Right ventricle myocardium inferior (tissue), 1 donor: Measurements from ENCODE around the gene SLC22A3. TPM values are rescaled to one million over a fixed set of nuclear protein-coding genes. Genes with fewer than 3 reads are reported as not detected.
"Not testable (repeated sequence)": the region's sequence is repeated elsewhere in the genome, so short reads cannot be mapped to it uniquely, and the experiment has no call there.

ENCODE experiments used
- ATAC-seq: fragments of 200-7000 bp; cut with Tn5 transposase; one replicate; pipeline ENCODE4 v1.9.1; 2020; ENCODE audit warnings: mild to moderate bottlenecking, moderate library complexity
- DNase-seq: peaks from one replicate; pipeline ENCODE4 v3.0.0; 2021; ENCODE audit errors: missing footprints
- intact Hi-C: fragments of 100-400 bp; cut with DNase I; formaldehyde crosslinking; loops from one replicate; pipeline ENCODE4 v1.11.0; 2022
- total RNA-seq: library from RNA; stranded (reverse); fragmentation: NEBNext Ultra II Directional; extraction: Animal tissue kit (Norgen Biotek cat#: 25700); gene quantifications from one replicate; pipeline ENCODE4 v1.2.1, GENCODE V29; 2021
- donor health status: DM: no; HTN: yes; CAD: no; lungs with severe emphysema.

SLC22A3 gene
- total RNA-seq, 1 donor from 2014 or later, result 1.8 TPM

- no peak for ATAC-seq
- no peak for DNase-seq
- intact Hi-C loops, result loop anchor here (1.0 to 2.0 kb wide), 2 partner anchors 318 to 593 kb away; no protein-coding TSS in a partner anchor
Observed at GRCh38 chr6:160456214-160456546, 108.0 kb downstream of the SLC22A3 start.

DNA sequence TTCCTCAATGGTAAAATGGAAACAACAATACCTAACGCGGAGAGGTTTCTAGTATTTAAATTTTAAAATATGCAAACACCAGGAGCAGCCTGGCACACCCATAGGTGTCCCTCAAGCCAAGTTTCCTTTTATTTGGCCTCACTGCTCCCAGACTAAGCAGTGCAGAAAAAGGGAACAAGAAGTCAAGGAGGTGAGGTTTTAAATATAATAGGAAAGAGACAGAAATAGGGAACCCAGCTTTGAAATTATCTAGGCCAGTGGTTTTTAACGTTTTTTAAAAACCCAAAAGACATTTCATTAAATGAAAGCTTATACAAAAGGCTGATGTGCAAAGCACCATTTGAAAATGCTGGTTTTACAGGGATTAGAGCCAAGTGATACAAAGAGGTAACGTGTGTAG, 109.6 kb downstream of the SLC22A3 start:
- intact Hi-C loops, result loop anchor here (2.0 kb wide), 1 partner anchor 595 kb away; no protein-coding TSS in a partner anchor
- ATAC-seq (no peak), DNase-seq (no peak)

DNA sequence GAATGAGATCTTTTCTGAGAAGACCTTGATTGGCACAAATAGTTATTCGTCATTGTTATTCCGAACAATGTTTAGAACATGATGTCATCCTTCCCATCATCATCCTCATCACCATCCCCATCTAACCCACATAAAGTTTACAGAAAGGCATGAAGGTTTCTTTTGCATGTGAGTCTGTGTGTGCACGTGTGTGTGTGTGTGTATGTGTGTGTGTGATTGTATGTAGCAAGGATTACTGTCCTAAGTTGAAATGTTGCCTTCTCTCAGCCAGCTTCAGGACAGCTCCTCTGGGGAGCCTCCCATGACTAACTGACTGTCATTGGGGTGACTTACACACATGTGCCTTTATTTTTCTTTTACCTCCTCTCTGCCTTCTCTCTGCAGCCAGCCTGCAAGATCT, 113.5 kb downstream of the SLC22A3 start:
- DNase-seq (no peak), ATAC-seq (no peak)
- intact Hi-C loops, result no loop called here

GRCh38 chr6:160462116-160462515, 113.9 kb downstream of the SLC22A3 start:
- DNase-seq, result no peak
- intact Hi-C loops, result no loop called here
- ATAC-seq, result no peak

- intact Hi-C loops, result no loop called here
- no peak for ATAC-seq
- DNase-seq, result no peak
Observed at GRCh38 chr6:160462551-160463109, 114.5 kb downstream of the SLC22A3 start.

GRCh38 chr6:160464744-160465143, 116.6 kb downstream of the SLC22A3 start:
- ATAC-seq (no peak), DNase-seq (no peak)
- intact Hi-C loops, result no loop called here

DNA sequence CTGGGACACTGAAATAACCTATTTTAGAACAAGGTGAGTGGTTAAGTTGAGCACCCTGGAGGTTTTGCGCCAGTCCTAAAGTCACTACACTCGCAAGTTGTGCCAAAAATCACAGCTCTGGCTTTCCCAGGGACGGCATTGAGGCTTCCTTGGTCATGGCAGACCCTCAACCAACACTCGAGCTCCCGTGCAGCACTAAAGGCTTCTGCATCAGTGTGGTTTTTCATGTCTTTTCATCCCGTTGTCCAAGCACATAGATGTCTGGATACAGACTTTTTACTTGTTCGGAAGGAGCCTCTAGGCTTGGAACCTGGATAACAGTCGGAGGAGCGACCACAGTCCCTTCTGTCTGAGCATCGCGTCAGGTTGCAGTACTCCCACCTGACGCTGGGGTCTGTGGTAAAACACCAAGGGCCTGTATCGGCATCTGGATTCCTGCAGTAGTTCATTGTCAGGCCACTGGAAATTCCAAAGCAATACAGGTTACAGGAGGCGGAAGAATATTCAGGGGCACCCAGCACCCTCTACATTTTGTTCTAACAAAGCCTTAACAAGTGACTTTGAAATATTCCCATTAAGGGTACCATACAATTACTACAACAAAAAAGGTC, 119.2 kb downstream of the SLC22A3 start:
- intact Hi-C loops, ATAC-seq, DNase-seq: not testable (repeated sequence)

DNA sequence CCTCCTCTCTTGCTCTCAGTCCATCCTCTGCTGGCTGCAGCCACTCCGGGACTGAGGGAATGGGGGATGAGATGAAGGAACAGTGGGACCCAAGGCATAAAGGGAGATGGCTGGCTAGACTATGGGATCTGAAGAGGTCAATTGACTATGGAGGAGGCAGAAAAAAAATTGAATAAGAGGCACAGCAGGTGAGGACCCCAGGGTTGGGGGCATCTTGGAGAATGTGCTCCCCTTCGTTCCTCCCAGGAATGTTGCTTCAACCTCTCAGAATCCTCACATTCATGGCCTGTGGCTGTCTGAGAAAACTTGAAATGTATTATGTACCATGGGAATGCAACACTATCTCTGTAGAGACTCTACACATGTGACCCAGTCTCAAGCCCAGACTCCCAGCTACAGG, 121.0 kb downstream of the SLC22A3 start:
- DNase-seq (no peak), ATAC-seq (no peak)
- intact Hi-C loops, result no loop called here

DNA sequence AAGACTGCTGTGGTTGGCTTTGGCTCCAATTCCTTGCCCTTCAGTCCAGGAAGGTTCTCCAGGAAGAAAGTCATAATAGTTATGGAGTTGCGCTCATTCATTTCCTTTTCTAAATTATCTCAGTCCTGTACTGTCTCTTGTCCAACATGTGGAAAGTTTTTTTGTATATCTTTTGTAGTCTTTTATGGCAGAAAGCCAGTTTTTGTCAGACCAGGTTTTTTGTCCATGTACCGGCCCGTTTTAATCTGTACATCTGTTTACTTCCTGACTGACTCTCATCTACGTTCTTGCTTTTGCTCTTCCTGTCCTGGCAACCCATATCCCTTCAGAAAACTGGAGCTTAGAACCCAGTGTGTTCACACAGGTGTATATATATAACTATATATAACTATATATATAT, 127.9 kb downstream of the SLC22A3 start:
- ATAC-seq, DNase-seq, intact Hi-C loops: not testable (repeated sequence)

DNA sequence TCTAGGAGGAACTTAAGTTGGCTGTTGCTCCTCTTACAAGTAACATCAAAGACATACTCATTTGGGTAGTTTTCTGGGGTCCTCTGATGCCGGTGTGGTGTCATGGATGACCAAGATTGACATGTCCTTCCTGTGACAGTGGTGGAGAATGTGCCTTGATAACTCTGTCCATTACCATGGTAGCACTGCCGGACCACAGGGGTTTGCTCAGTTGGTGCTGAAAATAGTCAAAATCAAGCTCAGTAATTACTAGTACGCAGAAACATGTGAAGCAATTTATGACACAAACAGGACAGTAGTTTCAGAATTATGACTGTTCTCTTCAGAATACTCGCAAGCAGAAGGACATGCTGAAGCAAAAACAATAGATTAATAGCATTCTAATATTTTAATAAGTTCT, 128.9 kb downstream of the SLC22A3 start:
- intact Hi-C loops, ATAC-seq: not testable (repeated sequence)

GRCh38 chr6:160477901-160478300, 129.7 kb downstream of the SLC22A3 start:
- intact Hi-C loops, result no loop called here
- no peak for ATAC-seq
- DNase-seq, result no peak

More for the DNA sequence above, 128.9 kb downstream of the SLC22A3 start:
- DNase-seq, result not testable (repeated sequence)

DNA sequence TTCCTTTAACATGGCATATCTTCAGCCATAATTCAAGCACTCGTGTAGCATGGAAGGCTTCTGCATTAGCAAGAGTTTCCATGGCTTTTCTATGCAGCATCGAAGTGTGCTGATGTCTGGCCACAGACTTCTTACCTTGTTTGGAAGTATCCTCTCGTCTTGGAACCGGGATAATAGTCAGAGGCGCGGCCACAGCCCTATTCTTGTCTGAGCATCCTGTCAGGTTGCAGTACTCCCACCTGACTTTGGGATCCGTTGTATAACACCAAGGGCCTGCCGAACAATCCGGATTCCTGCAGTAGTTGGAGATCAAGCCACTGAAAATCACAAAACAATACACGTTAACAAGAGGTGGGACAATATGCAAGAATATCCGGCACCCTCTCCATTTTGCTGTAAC, 138.9 kb downstream of the SLC22A3 start:
- intact Hi-C loops, result no loop called here
- DNase-seq, result no peak
- ATAC-seq, result no peak

DNA sequence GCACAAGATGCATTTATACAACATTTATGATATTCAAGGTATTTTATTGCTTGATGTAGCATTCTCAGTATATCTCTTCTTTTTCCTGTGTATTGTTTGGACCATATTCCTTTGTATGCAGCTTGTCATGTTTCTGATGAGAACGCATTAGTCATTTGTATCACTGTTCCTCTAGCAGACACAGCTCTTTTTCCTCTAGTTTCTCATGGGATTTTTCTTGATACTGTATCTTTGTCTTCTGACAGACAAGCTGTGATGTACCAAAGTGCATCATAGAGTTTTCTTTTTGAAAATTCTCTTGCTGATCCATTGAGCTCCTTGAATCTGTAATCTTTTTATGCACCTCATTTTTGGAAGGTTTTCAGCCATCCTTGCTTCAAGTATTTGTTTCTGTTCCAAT, 140.9 kb downstream of the SLC22A3 start:
- no peak for ATAC-seq
- intact Hi-C loops, result no loop called here

DNA sequence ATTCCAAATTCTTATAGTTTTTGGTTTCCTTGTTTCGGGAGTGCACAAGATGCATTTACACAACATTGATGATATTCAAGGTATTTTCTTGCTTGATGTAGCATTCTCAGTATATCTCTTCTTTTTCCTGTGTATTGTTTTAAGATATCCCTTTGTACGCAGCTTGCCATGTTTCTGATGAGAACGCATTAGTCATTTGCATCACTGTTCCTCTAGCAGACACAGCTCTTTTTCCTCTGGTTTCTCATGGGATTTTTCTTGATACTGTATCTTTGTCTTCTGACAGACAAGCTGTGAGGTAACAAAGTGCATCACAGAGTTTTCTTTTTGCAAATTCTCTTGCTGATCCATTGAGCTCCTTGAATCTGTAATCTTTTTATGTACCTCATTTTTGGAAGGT, 146.4 kb downstream of the SLC22A3 start:
- ATAC-seq, result no peak
- intact Hi-C loops, result no loop called here

More for the DNA sequence above, 140.9 kb downstream of the SLC22A3 start:
- DNase-seq, result no peak

DNA sequence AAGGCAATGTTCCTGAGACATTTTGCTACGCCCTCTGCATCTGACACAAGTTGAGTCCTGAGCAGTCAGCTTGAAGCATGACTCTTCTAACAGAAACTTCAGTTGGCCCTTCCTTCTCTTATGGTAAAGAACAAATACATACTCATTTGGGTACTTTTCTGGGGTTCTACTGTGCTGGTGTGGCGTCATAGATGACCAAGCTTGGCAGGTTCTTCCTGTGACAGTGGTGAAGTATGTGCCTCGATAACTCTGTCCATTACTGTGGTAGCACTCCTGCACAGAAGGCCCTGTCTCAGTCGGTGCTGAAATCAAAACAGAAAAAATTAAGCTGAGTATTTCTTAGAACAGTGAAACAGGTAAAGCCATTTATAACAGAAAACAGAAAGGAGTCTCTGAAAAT, 152.5 kb downstream of the SLC22A3 start:
- intact Hi-C loops, result no loop called here

More for the DNA sequence above, 146.4 kb downstream of the SLC22A3 start:
- DNase-seq, result no peak

More for the DNA sequence above, 152.5 kb downstream of the SLC22A3 start:
- no peak for ATAC-seq
- no peak for DNase-seq

Other genes with a start within 250 kb of the SLC22A3 start
- 0.51 TPM for gene SLC22A1, start 226.6 kb upstream of the SLC22A3 start, total RNA-seq
- gene SLC22A2, start 89.6 kb upstream of the SLC22A3 start, total RNA-seq, result not detected